PC-9 (cell line): ENCODE data around the gene DACT2. TPM values are rescaled to one million over a fixed set of nuclear protein-coding genes. Genes with fewer than 3 reads are reported as not detected.

Experiments used
- BruUV-seq: library from RNA; stranded (reverse); fragments of 400-500 nt; replicated peaks from 2 replicates; lab custom pipeline; 2021; lab: Mats Ljungman, UMichigan
- CTCF ChIA-PET: fragments of 300-600 bp; sonication (Branson Sonifier 250); formaldehyde crosslinking; loops from one replicate; lab custom pipeline; 2022; ENCODE audit warnings: antibody characterized with exemption; lab: Charles Lee
- POLR2A ChIA-PET: fragments of 300-600 bp; sonication (Branson Sonifier 250); formaldehyde crosslinking; loops from one replicate; lab custom pipeline; 2022; ENCODE audit warnings: antibody characterized with exemption; ENCODE audit not compliant: unreplicated experiment; lab: Charles Lee
- DNase-seq, 2 experiments: peaks; one replicate each; pipeline versions ENCODE4 v3.0.0 to v3.0.0-alpha.2; 2015 to 2022; ENCODE audit warnings: mixed read lengths in 1 of 2
- H2AFZ ChIP-seq: fragments of 200-600 bp; sonication (generic); 2 replicates; pipeline ENCODE4 v1.8.1; 2017; ENCODE audit warnings: antibody characterized with exemption
- H3F3A ChIP-seq: fragments of 200-600 bp; sonication (generic); 2 replicates; pipeline ENCODE4 v1.8.1; 2017; ENCODE audit warnings: antibody characterized with exemption, mild to moderate bottlenecking, low read depth; ENCODE audit not compliant: insufficient read depth
- H3K27ac ChIP-seq: fragments of 200-600 bp; sonication (generic); 2 replicates; pipeline ENCODE4 v1.6.1; 2016; ENCODE audit warnings: mixed run types
- H3K27me3 ChIP-seq: fragments of 200-600 bp; sonication (generic); 2 replicates; pipeline ENCODE4 v1.6.1; 2016; ENCODE audit warnings: low read depth, mixed run types; ENCODE audit not compliant: insufficient read depth
- H3K36me3 ChIP-seq: fragments of 200-600 bp; sonication (generic); 2 replicates; pipeline ENCODE4 v1.6.1; 2016; ENCODE audit warnings: low read depth, mixed run types
- H3K4me1 ChIP-seq: fragments of 200-600 bp; sonication (generic); replicated peaks from 2 replicates; pipeline ENCODE4 v1.6.1; 2016; ENCODE audit warnings: mixed run types; ENCODE audit not compliant: insufficient read depth
- H3K4me2 ChIP-seq: fragments of 200-600 bp; sonication (generic); 2 replicates; pipeline ENCODE4 v1.6.1; 2017; ENCODE audit warnings: mixed run types
- H3K4me3 ChIP-seq: fragments of 200-600 bp; sonication (generic); 2 replicates; pipeline ENCODE4 v1.6.1; 2016; ENCODE audit warnings: mixed run types
- H3K79me2 ChIP-seq: fragments of 200-600 bp; sonication (generic); 2 replicates; pipeline ENCODE4 v1.6.1; 2017; ENCODE audit warnings: low read depth, mixed run types
- H3K9me2 ChIP-seq: fragments of 200-600 bp; sonication (generic); 2 replicates; pipeline ENCODE4 v1.8.1; 2017; ENCODE audit warnings: mild to moderate bottlenecking; ENCODE audit not compliant: insufficient read depth
- H3K9me3 ChIP-seq: fragments of 200-600 bp; sonication (generic); 2 replicates; pipeline ENCODE4 v1.8.1; 2016; ENCODE audit warnings: low read depth; ENCODE audit not compliant: insufficient read depth
- H4K20me1 ChIP-seq: fragments of 200-600 bp; sonication (generic); 2 replicates; pipeline ENCODE4 v1.8.1; 2017; ENCODE audit not compliant: insufficient read depth
- CTCF ChIP-seq: fragments of 200-600 bp; sonication (generic); conservative IDR thresholded peaks from 2 replicates; pipeline ENCODE4 v1.6.1; 2017; ENCODE audit warnings: mixed run types, antibody characterized with exemption, mild to moderate bottlenecking, moderate library complexity
- EZH2 ChIP-seq: fragments of 200-600 bp; sonication (generic); IDR thresholded peaks from 2 replicates; pipeline ENCODE4 v1.8.0; 2017; ENCODE audit warnings: antibody characterized with exemption, low read depth
- intact Hi-C: fragments of 100-400 bp; cut with micrococcal nuclease; formaldehyde crosslinking; loops from one replicate; pipeline ENCODE4 v1.10.0; 2022; ENCODE audit not compliant: unreplicated experiment
- total RNA-seq: library from RNA; stranded (reverse); gene quantifications from 2 replicates; pipeline ENCODE4 v1.2.3, GENCODE V29; 2021

DACT2 gene
- total RNA-seq, 1 experiment from 2014 or later, result not detected

- Histone ChIP-seq H2AFZ (no peak overlapping the region), H3F3A (no peaks in the 10 kb centered on the region), H3K4me2 (no peak overlapping the region), H3K36me3 (no peaks in the 10 kb centered on the region), H3K9me3 (no peaks in the 10 kb centered on the region), H3K79me2 (no peaks in the 10 kb centered on the region), H3K27me3 (peaks cover 90% of the 10 kb centered on the region), H3K9me2 (no peaks in the 10 kb centered on the region), H3K27ac (no peak overlapping the region), H3K4me3 (no peak overlapping the region), H4K20me1 (no peaks in the 10 kb centered on the region), H3K4me1 (no peaks in the 10 kb centered on the region)
- no TSS peak for BruUV-seq
- intact Hi-C loops, result no loop called here
- DNase-seq, result no peak
- TF ChIP-seq EZH2, result no peak
- no peak for TF ChIP-seq CTCF
- ChIA-PET POLR2A (no interaction called here), CTCF (no interaction called here)
Observed at GRCh38 chr6:168272415-168273325, 46.9 kb downstream of the DACT2 start.

GRCh38 chr6:168270274-168271172 lies 49.1 kb downstream of the DACT2 start:
- TF ChIP-seq EZH2 (no peak), CTCF (no peak)
- no peaks in the 10 kb centered on the region for H3K4me1 ChIP-seq
- H3K27ac ChIP-seq, result no peak overlapping the region

GRCh38 chr6:168269455-168270243 lies 49.9 kb downstream of the DACT2 start:
- H3K4me1 ChIP-seq, result no peaks in the 10 kb centered on the region
- no peak overlapping the region for H3K4me3 ChIP-seq
- TF ChIP-seq EZH2 (no peak), CTCF (no peak)
- H3K9me2 ChIP-seq, result no peaks in the 10 kb centered on the region
- no peaks in the 10 kb centered on the region for H4K20me1 ChIP-seq
- BruUV-seq, result no TSS peak
- ChIA-PET CTCF (no interaction called here), POLR2A (no interaction called here)
- no peaks in the 10 kb centered on the region for H3K79me2 ChIP-seq
- DNase-seq, result no peak
- H3K9me3 ChIP-seq, result no peaks in the 10 kb centered on the region
- peaks cover 90% of the 10 kb centered on the region for H3K27me3 ChIP-seq
- H3K27ac ChIP-seq, result no peak overlapping the region
- no peaks in the 10 kb centered on the region for H3K36me3 ChIP-seq
- intact Hi-C loops, result no loop called here
- no peak overlapping the region for H3K4me2 ChIP-seq
- no peaks in the 10 kb centered on the region for H3F3A ChIP-seq
- H2AFZ ChIP-seq, result no peak overlapping the region

More at GRCh38 chr6:168270274-168271172, 49.1 kb downstream of the DACT2 start:
- H3K9me3 ChIP-seq, result no peaks in the 10 kb centered on the region
- DNase-seq, result no peak
- intact Hi-C loops, result no loop called here
- no peaks in the 10 kb centered on the region for H3K36me3 ChIP-seq
- H3K4me3 ChIP-seq, result no peak overlapping the region
- no peaks in the 10 kb centered on the region for H4K20me1 ChIP-seq
- H2AFZ ChIP-seq, result no peak overlapping the region
- H3K79me2 ChIP-seq, result no peaks in the 10 kb centered on the region
- ChIA-PET CTCF (no interaction called here), POLR2A (no interaction called here)
- peaks cover 90% of the 10 kb centered on the region for H3K27me3 ChIP-seq
- BruUV-seq, result no TSS peak
- no peaks in the 10 kb centered on the region for H3F3A ChIP-seq
- no peaks in the 10 kb centered on the region for H3K9me2 ChIP-seq
- H3K4me2 ChIP-seq, result no peak overlapping the region
